WTC11 (cell line): ENCODE measurements around the gene MIPOL1. TPM values are rescaled to one million over a fixed set of nuclear protein-coding genes. Genes with fewer than 3 reads are reported as not detected.

Experiments used
- ATAC-seq: fragments of 200-7000 bp; cut with Tn5 transposase; 2 replicates; pipeline ENCODE4 v1.10.0; 2021; ENCODE audit warnings: mild to moderate bottlenecking, moderate library complexity
- CTCF ChIA-PET: fragments of 300-600 bp; sonication (Branson Sonifier 250); formaldehyde crosslinking; loops from one replicate; lab custom pipeline; 2021; ENCODE audit warnings: antibody characterized with exemption; lab: Charles Lee
- POLR2A ChIA-PET: fragments of 350-600 bp; sonication (Branson Sonifier 250); formaldehyde crosslinking; loops from one replicate; lab custom pipeline; 2021; ENCODE audit warnings: antibody characterized with exemption; lab: Charles Lee
- DNase-seq: peaks from one replicate; pipeline ENCODE4 v3.0.0; 2021; ENCODE audit warnings: low spot score
- H3K27ac Mint-ChIP-seq: 2 replicates; pipeline ENCODE4 v1.8.0; 2021; ENCODE audit warnings: mixed read lengths
- H3K27me3 Mint-ChIP-seq: 2 replicates; pipeline ENCODE4 v1.8.0; 2021; ENCODE audit warnings: low read depth, mild to moderate bottlenecking, moderate library complexity, mixed read lengths
- H3K36me3 Mint-ChIP-seq: 2 replicates; pipeline ENCODE4 v1.8.0; 2021; ENCODE audit warnings: mixed read lengths
- H3K4me1 Mint-ChIP-seq: 2 replicates; pipeline ENCODE4 v1.8.0; 2022; ENCODE audit warnings: mixed read lengths
- H3K4me3 Mint-ChIP-seq: 2 replicates; pipeline ENCODE4 v1.8.0; 2021; ENCODE audit warnings: mild to moderate bottlenecking, moderate library complexity, mixed read lengths
- H3K9me3 Mint-ChIP-seq: 2 replicates; pipeline ENCODE4 v1.8.0; 2021; ENCODE audit warnings: mixed read lengths
- AFF4 ChIP-seq: sonication (generic); formaldehyde crosslinking; IDR thresholded peaks from 2 replicates; pipeline ENCODE4 v1.8.1; 2023; ENCODE audit warnings: mild to moderate bottlenecking, missing genetic modification reagents, borderline replicate concordance
- ATF3 ChIP-seq: sonication (generic); formaldehyde crosslinking; conservative IDR thresholded peaks from 2 replicates; pipeline ENCODE4 v1.8.1; 2022; ENCODE audit warnings: mild to moderate bottlenecking, missing genetic modification reagents
- E2F5 ChIP-seq: sonication (generic); formaldehyde crosslinking; IDR thresholded peaks from 2 replicates; pipeline ENCODE4 v1.8.1; 2022; ENCODE audit warnings: mild to moderate bottlenecking, moderate library complexity, missing genetic modification reagents
- GABPB1 ChIP-seq: sonication (generic); formaldehyde crosslinking; IDR thresholded peaks from 2 replicates; pipeline ENCODE4 v1.8.1; 2023; ENCODE audit warnings: mild to moderate bottlenecking, missing genetic modification reagents
- GRHL2 ChIP-seq: fragments of 250-450 bp; sonication (Bioruptor Pico); IDR thresholded peaks from 2 replicates; pipeline ENCODE4 v1.8.0; 2022; ENCODE audit warnings: mild to moderate bottlenecking, moderate library complexity; ENCODE audit not compliant: insufficient replicate concordance, severe bottlenecking
- KAT7 ChIP-seq: sonication (generic); formaldehyde crosslinking; IDR thresholded peaks from 2 replicates; pipeline ENCODE4 v1.8.1; 2023; ENCODE audit warnings: missing genetic modification reagents, mild to moderate bottlenecking, borderline replicate concordance
- NFYB ChIP-seq: sonication (generic); formaldehyde crosslinking; conservative IDR thresholded peaks from 2 replicates; pipeline ENCODE4 v1.8.0; 2022; ENCODE audit warnings: low read depth, missing genetic modification reagents
- NR1H2 ChIP-seq: sonication (generic); formaldehyde crosslinking; IDR thresholded peaks from 2 replicates; pipeline ENCODE4 v1.9.0; 2021; ENCODE audit warnings: mild to moderate bottlenecking, moderate library complexity, missing genetic modification reagents
- NR2C2 ChIP-seq: sonication (generic); formaldehyde crosslinking; IDR thresholded peaks from 2 replicates; pipeline ENCODE4 v1.8.0; 2022; ENCODE audit warnings: mild to moderate bottlenecking, missing genetic modification reagents
- PREB ChIP-seq: sonication (generic); formaldehyde crosslinking; IDR thresholded peaks from 2 replicates; pipeline ENCODE4 v1.8.1; 2022; ENCODE audit warnings: mild to moderate bottlenecking, missing genetic modification reagents, moderate library complexity, borderline replicate concordance
- TCF7 ChIP-seq: sonication (generic); formaldehyde crosslinking; IDR thresholded peaks from 2 replicates; pipeline ENCODE4 v1.8.0; 2022; ENCODE audit warnings: mild to moderate bottlenecking, low read depth, missing genetic modification reagents, moderate library complexity
- ZNF121 ChIP-seq: sonication (generic); formaldehyde crosslinking; IDR thresholded peaks from 2 replicates; pipeline ENCODE4 v1.8.0; 2023; ENCODE audit warnings: missing genetic modification reagents
- ZNF219 ChIP-seq: sonication (generic); formaldehyde crosslinking; IDR thresholded peaks from 2 replicates; pipeline ENCODE4 v1.8.0; 2023; ENCODE audit warnings: missing genetic modification reagents, mild to moderate bottlenecking, borderline replicate concordance
- ZNF263 ChIP-seq: sonication (generic); formaldehyde crosslinking; IDR thresholded peaks from 2 replicates; pipeline ENCODE4 v1.8.1; 2022; ENCODE audit warnings: low read depth, mild to moderate bottlenecking, moderate library complexity, missing genetic modification reagents
- total RNA-seq: library from RNA; stranded (reverse); gene quantifications from 3 replicates; pipeline ENCODE4 v1.2.3, GENCODE V29; 2021
- TF ChIP-seq, protein P1 (sequence below): sonication (generic); formaldehyde crosslinking; IDR thresholded peaks from 2 replicates; pipeline ENCODE4 v1.8.0; 2022; ENCODE audit warnings: mild to moderate bottlenecking, missing genetic modification reagents
- TF ChIP-seq, protein P2 (sequence below): fragments of 250-450 bp; sonication (Bioruptor Pico); IDR thresholded peaks from 2 replicates; pipeline ENCODE4 v1.9.0; 2021; ENCODE audit warnings: mild to moderate bottlenecking
- TF ChIP-seq, protein P3 (sequence below): sonication (generic); formaldehyde crosslinking; IDR thresholded peaks from 2 replicates; pipeline ENCODE4 v1.8.0; 2023; ENCODE audit warnings: missing genetic modification reagents
- TF ChIP-seq, protein P4 (sequence below): sonication (generic); formaldehyde crosslinking; IDR thresholded peaks from 2 replicates; pipeline ENCODE4 v1.8.0; 2023; ENCODE audit warnings: mild to moderate bottlenecking, missing genetic modification reagents

The MIPOL1 gene
- total RNA-seq, 1 experiment from 2014 or later, result 13.1 TPM

DNA sequence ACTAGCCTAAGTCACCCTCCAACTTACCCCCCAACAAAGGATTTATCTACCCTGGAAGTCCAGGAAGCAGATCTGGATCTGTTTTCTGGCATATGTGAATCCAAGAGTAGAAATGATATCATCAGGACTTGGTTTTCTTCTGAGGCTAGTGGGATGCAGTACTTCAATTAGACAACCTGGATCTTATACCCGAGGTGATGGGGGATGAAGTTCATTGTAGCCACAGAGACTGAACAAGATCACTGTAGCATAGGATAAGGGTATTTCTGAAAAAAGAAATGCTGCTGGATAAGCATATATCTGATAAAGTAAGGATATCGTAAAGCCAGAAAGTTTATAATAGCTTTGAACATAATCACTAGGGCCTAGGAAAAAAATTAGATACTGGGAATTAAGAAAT, 222.9 kb downstream of the MIPOL1 start (continued):
- TF ChIP-seq PREB (CRISPR knock-in tag) (no peak), KAT7 (CRISPR knock-in tag) (no peak), GABPB1 (no peak), ZNF121 (CRISPR knock-in tag) (no peak), TCF7 (CRISPR knock-in tag) (no peak), NR2C2 (CRISPR knock-in tag) (no peak), ZNF219 (CRISPR knock-in tag) (no peak), GRHL2 (CRISPR knock-in tag) (no peak), E2F5 (no peak), NR1H2 (CRISPR knock-in tag) (no peak)
- TF ChIP-seq, protein P1, sequence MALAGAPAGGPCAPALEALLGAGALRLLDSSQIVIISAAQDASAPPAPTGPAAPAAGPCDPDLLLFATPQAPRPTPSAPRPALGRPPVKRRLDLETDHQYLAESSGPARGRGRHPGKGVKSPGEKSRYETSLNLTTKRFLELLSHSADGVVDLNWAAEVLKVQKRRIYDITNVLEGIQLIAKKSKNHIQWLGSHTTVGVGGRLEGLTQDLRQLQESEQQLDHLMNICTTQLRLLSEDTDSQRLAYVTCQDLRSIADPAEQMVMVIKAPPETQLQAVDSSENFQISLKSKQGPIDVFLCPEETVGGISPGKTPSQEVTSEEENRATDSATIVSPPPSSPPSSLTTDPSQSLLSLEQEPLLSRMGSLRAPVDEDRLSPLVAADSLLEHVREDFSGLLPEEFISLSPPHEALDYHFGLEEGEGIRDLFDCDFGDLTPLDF (CRISPR knock-in tag), result no peak
- TF ChIP-seq, protein P2, sequence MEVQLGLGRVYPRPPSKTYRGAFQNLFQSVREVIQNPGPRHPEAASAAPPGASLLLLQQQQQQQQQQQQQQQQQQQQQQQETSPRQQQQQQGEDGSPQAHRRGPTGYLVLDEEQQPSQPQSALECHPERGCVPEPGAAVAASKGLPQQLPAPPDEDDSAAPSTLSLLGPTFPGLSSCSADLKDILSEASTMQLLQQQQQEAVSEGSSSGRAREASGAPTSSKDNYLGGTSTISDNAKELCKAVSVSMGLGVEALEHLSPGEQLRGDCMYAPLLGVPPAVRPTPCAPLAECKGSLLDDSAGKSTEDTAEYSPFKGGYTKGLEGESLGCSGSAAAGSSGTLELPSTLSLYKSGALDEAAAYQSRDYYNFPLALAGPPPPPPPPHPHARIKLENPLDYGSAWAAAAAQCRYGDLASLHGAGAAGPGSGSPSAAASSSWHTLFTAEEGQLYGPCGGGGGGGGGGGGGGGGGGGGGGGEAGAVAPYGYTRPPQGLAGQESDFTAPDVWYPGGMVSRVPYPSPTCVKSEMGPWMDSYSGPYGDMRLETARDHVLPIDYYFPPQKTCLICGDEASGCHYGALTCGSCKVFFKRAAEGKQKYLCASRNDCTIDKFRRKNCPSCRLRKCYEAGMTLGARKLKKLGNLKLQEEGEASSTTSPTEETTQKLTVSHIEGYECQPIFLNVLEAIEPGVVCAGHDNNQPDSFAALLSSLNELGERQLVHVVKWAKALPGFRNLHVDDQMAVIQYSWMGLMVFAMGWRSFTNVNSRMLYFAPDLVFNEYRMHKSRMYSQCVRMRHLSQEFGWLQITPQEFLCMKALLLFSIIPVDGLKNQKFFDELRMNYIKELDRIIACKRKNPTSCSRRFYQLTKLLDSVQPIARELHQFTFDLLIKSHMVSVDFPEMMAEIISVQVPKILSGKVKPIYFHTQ (CRISPR knock-in tag), result no peak

GRCh38 chr14:37422319-37422718, 224.6 kb downstream of the MIPOL1 start:
- Mint-ChIP-seq H3K27me3 (no peaks in the 10 kb centered on the region), H3K4me1 (no peaks in the 10 kb centered on the region), H3K9me3 (no peaks in the 10 kb centered on the region), H3K27ac (no peak overlapping the region), H3K4me3 (no peak overlapping the region), H3K36me3 (no peaks in the 10 kb centered on the region)
- ATAC-seq (no peak), DNase-seq (no peak)
- ChIA-PET POLR2A (no interaction called here), CTCF (no interaction called here)
- TF ChIP-seq NFYB (CRISPR knock-in tag), result no peak

DNA sequence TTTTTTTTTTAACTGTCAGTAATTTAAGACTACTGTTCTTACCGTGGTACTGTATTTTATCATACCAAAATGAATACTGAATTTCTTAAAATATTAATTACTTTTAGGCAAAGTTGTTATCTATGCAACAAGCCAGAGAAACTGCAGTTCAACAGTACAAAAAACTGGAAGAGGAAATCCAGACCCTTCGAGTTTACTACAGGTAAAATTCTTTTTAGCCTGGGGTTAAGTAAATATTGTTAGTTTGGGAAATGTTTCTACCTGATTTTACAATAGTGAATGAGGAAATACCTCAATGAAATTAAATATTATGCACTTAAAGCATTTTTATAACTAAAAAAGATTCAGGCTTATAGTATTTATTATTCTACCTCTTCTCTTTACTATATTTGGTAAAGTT, 225.0 kb downstream of the MIPOL1 start:
- POLR2A ChIA-PET, result no interaction called here
- no peak overlapping the region for H3K4me3 Mint-ChIP-seq
- H3K36me3 Mint-ChIP-seq, result no peaks in the 10 kb centered on the region
- ATAC-seq (no peak), DNase-seq (no peak)
- no peaks in the 10 kb centered on the region for H3K9me3 Mint-ChIP-seq
- CTCF ChIA-PET, result no interaction called here
- no peaks in the 10 kb centered on the region for H3K27me3 Mint-ChIP-seq
- H3K27ac Mint-ChIP-seq, result no peak overlapping the region
- no peaks in the 10 kb centered on the region for H3K4me1 Mint-ChIP-seq
- TF ChIP-seq, protein P3, sequence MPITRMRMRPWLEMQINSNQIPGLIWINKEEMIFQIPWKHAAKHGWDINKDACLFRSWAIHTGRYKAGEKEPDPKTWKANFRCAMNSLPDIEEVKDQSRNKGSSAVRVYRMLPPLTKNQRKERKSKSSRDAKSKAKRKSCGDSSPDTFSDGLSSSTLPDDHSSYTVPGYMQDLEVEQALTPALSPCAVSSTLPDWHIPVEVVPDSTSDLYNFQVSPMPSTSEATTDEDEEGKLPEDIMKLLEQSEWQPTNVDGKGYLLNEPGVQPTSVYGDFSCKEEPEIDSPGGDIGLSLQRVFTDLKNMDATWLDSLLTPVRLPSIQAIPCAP (CRISPR knock-in tag), result no peak
- TF ChIP-seq ZNF263 (CRISPR knock-in tag) (no peak), AFF4 (no peak), ATF3 (CRISPR knock-in tag) (no peak)
- TF ChIP-seq, protein P4, sequence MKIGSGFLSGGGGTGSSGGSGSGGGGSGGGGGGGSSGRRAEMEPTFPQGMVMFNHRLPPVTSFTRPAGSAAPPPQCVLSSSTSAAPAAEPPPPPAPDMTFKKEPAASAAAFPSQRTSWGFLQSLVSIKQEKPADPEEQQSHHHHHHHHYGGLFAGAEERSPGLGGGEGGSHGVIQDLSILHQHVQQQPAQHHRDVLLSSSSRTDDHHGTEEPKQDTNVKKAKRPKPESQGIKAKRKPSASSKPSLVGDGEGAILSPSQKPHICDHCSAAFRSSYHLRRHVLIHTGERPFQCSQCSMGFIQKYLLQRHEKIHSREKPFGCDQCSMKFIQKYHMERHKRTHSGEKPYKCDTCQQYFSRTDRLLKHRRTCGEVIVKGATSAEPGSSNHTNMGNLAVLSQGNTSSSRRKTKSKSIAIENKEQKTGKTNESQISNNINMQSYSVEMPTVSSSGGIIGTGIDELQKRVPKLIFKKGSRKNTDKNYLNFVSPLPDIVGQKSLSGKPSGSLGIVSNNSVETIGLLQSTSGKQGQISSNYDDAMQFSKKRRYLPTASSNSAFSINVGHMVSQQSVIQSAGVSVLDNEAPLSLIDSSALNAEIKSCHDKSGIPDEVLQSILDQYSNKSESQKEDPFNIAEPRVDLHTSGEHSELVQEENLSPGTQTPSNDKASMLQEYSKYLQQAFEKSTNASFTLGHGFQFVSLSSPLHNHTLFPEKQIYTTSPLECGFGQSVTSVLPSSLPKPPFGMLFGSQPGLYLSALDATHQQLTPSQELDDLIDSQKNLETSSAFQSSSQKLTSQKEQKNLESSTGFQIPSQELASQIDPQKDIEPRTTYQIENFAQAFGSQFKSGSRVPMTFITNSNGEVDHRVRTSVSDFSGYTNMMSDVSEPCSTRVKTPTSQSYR (CRISPR knock-in tag), result no peak
